Osteoblast (primary cell): ENCODE measurements around the gene STARD3NL. TPM values are rescaled to one million over a fixed set of nuclear protein-coding genes. Genes with fewer than 3 reads are reported as not detected.
"Not testable (repeated sequence)": the region's sequence is repeated elsewhere in the genome, so short reads cannot be mapped to it uniquely, and the experiment has no call there.

ENCODE experiments used
- DNase-seq: peaks from one replicate; pipeline ENCODE4 v3.0.0; 2011; ENCODE audit warnings: low spot score, mixed read lengths; ENCODE audit not compliant: insufficient read length; ENCODE audit errors: missing footprints
- H2AFZ ChIP-seq: 2 replicates; pipeline ENCODE4 v1.6.0; 2011; ENCODE audit warnings: mild to moderate bottlenecking, low read length
- H3K27ac ChIP-seq: 2 replicates; pipeline ENCODE4 v1.5.1; 2011; ENCODE audit warnings: mild to moderate bottlenecking, low read depth, low read length, moderate library complexity
- H3K27me3 ChIP-seq: 2 replicates; pipeline ENCODE4 v1.6.0; 2012; ENCODE audit warnings: mild to moderate bottlenecking, control low read depth, inconsistent platforms, low read length, moderate library complexity; ENCODE audit not compliant: insufficient read depth
- H3K36me3 ChIP-seq: 2 replicates; pipeline ENCODE4 v1.5.1; 2011; ENCODE audit warnings: mild to moderate bottlenecking, low read length, control low read depth, moderate library complexity; ENCODE audit not compliant: insufficient read depth
- H3K4me1 ChIP-seq: 2 replicates; pipeline ENCODE4 v1.5.1; 2011; ENCODE audit warnings: mild to moderate bottlenecking, low read length, control low read depth, moderate library complexity; ENCODE audit not compliant: insufficient read depth
- H3K4me2 ChIP-seq: 2 replicates; pipeline ENCODE4 v1.6.0; 2011; ENCODE audit warnings: mild to moderate bottlenecking, low read length; ENCODE audit not compliant: insufficient read depth
- H3K4me3 ChIP-seq: fragments of 200-600 bp; sonication (generic); 3 replicates; pipeline ENCODE4 v1.5.1; 2012; ENCODE audit warnings: mild to moderate bottlenecking, low read length, inconsistent platforms; ENCODE audit not compliant: insufficient read depth
- H3K79me2 ChIP-seq: 2 replicates; pipeline ENCODE4 v1.6.0; 2012; ENCODE audit warnings: mild to moderate bottlenecking, low read length, control low read depth, inconsistent platforms; ENCODE audit not compliant: insufficient read depth
- H3K9me3 ChIP-seq: 2 replicates; pipeline ENCODE4 v1.5.1; 2011; ENCODE audit warnings: low read depth, low read length, control low read depth
- H4K20me1 ChIP-seq: 2 replicates; pipeline ENCODE4 v1.6.0; 2012; ENCODE audit warnings: mild to moderate bottlenecking, low read length, control low read depth; ENCODE audit not compliant: insufficient read depth
- CTCF ChIP-seq: IDR thresholded peaks from 2 replicates; pipeline ENCODE4 v1.5.1; 2011; ENCODE audit warnings: mild to moderate bottlenecking, low read depth, low read length, moderate library complexity; ENCODE audit errors: extremely low read depth
- total RNA-seq: library from RNA; depleted of rRNA; stranded (reverse); fragments of >200 nt; gene quantifications from 2 replicates; pipeline ENCODE4 v1.2.3, GENCODE V29; 2012

Gene STARD3NL
- total RNA-seq, 1 donor: 63.3 TPM

- Histone ChIP-seq H3K27ac (no peak overlapping the region), H3K79me2 (no peaks in the 10 kb centered on the region), H3K27me3 (no peaks in the 10 kb centered on the region), H3K4me2 (no peak overlapping the region), H3K4me1 (no peaks in the 10 kb centered on the region), H3K4me3 (no peak overlapping the region), H4K20me1 (peaks cover 4% of the 10 kb centered on the region), H3K9me3 (no peaks in the 10 kb centered on the region), H3K36me3 (peaks cover 31% of the 10 kb centered on the region), H2AFZ (no peak overlapping the region)
- TF ChIP-seq CTCF: no peak
- no peak for DNase-seq
Measured at GRCh38 chr7:38229386-38229785, 51.3 kb downstream of the STARD3NL start.

- H3K27me3 ChIP-seq: no peaks in the 10 kb centered on the region
- peaks cover 26% of the 10 kb centered on the region for H3K36me3 ChIP-seq
- no peaks in the 10 kb centered on the region for H3K79me2 ChIP-seq
- no peak overlapping the region for H3K27ac ChIP-seq
- peaks cover 4% of the 10 kb centered on the region for H4K20me1 ChIP-seq
- H3K4me1 ChIP-seq: no peaks in the 10 kb centered on the region
- no peak overlapping the region for H3K4me3 ChIP-seq
- no peak overlapping the region for H2AFZ ChIP-seq
- H3K9me3 ChIP-seq: no peaks in the 10 kb centered on the region
- TF ChIP-seq CTCF: no peak
- no peak for DNase-seq
- no peak overlapping the region for H3K4me2 ChIP-seq
Measured at GRCh38 chr7:38229884-38230642, 52.0 kb downstream of the STARD3NL start.

- Histone ChIP-seq H3K4me2 (peak overlapping the region; percentile 46), H3K9me3 (no peaks in the 10 kb centered on the region), H2AFZ (peak overlapping the region; percentile 36), H3K79me2 (no peaks in the 10 kb centered on the region), H3K27ac (no peak overlapping the region), H3K4me1 (no peaks in the 10 kb centered on the region), H3K27me3 (no peaks in the 10 kb centered on the region), H4K20me1 (peaks cover 4% of the 10 kb centered on the region), H3K36me3 (peaks cover 20% of the 10 kb centered on the region), H3K4me3 (no peak overlapping the region)
- no peak for TF ChIP-seq CTCF
- no peak for DNase-seq
Measured at GRCh38 chr7:38232502-38233366, 54.7 kb downstream of the STARD3NL start.

- not testable (repeated sequence) for H2AFZ ChIP-seq, H3K4me1 ChIP-seq, H3K4me2 ChIP-seq, DNase-seq, H3K4me3 ChIP-seq, H3K36me3 ChIP-seq, H4K20me1 ChIP-seq, H3K27ac ChIP-seq, H3K27me3 ChIP-seq, H3K9me3 ChIP-seq, H3K79me2 ChIP-seq
Measured at GRCh38 chr7:38234759-38235158, 56.7 kb downstream of the STARD3NL start.
